Erythroblast (primary cell): ENCODE data around the gene USP31.

Experiments
- GATA1 ChIP-seq: IDR thresholded peaks from 2 replicates; pipeline ENCODE4 v1.6.1; 2011; ENCODE audit warnings: low read depth, mild to moderate bottlenecking, control low read depth, low read length, moderate library complexity
- POLR2A ChIP-seq: IDR thresholded peaks from 2 replicates; pipeline ENCODE4 v1.6.1; 2011; ENCODE audit warnings: mild to moderate bottlenecking, low read length

DNA sequence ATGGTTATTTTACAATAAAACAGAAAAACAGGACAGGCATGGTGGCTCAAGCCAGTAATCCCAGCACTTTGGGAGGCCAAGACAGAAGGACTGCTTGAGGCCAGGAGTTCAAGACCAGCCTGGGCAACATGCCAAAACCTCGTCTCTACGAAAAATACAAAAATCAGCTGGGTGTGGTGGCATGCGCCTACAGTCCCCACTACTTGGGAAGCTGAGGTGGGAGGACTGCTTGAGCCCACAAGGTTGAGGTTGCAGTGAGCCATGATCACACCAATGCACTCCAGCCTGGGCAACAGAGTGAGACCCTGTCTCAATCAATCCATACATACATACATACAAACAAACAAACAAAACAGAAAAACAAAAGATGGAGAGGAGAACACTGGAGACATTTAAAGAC is 45.6 kb downstream of the USP31 start:
- TF ChIP-seq POLR2A (no peak), GATA1 (no peak)
